ENCODE data around the gene ZNF366.

The ZNF366 gene

GRCh38 chr5:72499730-72500129 is 7.5 kb downstream of the ZNF366 start:
- H3K27ac ChIP-seq (replicated peaks): no peak overlapping the region
- H3K27me3 ChIP-seq (ENCODE audit: insufficient read depth, poor library complexity, severe bottlenecking): no peaks in the 10 kb centered on the region
- DNase-seq (ENCODE audit: low read depth in 1 of 2, low spot score in 1 of 2): no peak
- H3K4me3 ChIP-seq (replicated peaks; ENCODE audit: insufficient read depth, low read length): no peak overlapping the region
- no peak for TF ChIP-seq REST (IDR thresholded peaks at IDR 0.05; ENCODE audit: insufficient replicate concordance, low read depth)
- no peak for TF ChIP-seq GABPA (IDR thresholded peaks at IDR 0.05; ENCODE audit: low read depth)
- TF ChIP-seq POLR2AphosphoS5 (IDR thresholded peaks at IDR 0.05; ENCODE audit: low read depth): no peak
- TF ChIP-seq SPI1 (IDR thresholded peaks at IDR 0.05; ENCODE audit: borderline replicate concordance, low read depth): no peak
- TF ChIP-seq CTCF (IDR thresholded peaks at IDR 0.05; ENCODE audit: insufficient read depth, low read length): no peak

- no peak for DNase-seq (ENCODE audit: low read depth in 1 of 2, low spot score in 1 of 2)
- TF ChIP-seq REST (IDR thresholded peaks at IDR 0.05; ENCODE audit: insufficient replicate concordance, low read depth): no peak
- TF ChIP-seq CTCF (IDR thresholded peaks at IDR 0.05; ENCODE audit: insufficient read depth, low read length): no peak
- TF ChIP-seq POLR2AphosphoS5 (IDR thresholded peaks at IDR 0.05; ENCODE audit: low read depth): no peak
- TF ChIP-seq SPI1 (IDR thresholded peaks at IDR 0.05; ENCODE audit: borderline replicate concordance, low read depth): no peak
- Histone ChIP-seq H3K4me3 (replicated peaks; ENCODE audit: insufficient read depth, low read length) (no peak overlapping the region), H3K27ac (replicated peaks) (no peak overlapping the region), H3K27me3 (ENCODE audit: insufficient read depth, poor library complexity, severe bottlenecking) (no peaks in the 10 kb centered on the region)
Observed at GRCh38 chr5:72499090-72499489, 8.1 kb downstream of the ZNF366 start.

- TF ChIP-seq POLR2AphosphoS5 (IDR thresholded peaks at IDR 0.05; ENCODE audit: low read depth) (no peak), SPI1 (IDR thresholded peaks at IDR 0.05; ENCODE audit: borderline replicate concordance, low read depth) (no peak), GABPA (IDR thresholded peaks at IDR 0.05; ENCODE audit: low read depth) (no peak), REST (IDR thresholded peaks at IDR 0.05; ENCODE audit: insufficient replicate concordance, low read depth) (no peak), CTCF (IDR thresholded peaks at IDR 0.05; ENCODE audit: insufficient read depth, low read length) (no peak)
Observed at GRCh38 chr5:72498284-72498683, 8.9 kb downstream of the ZNF366 start.

More at GRCh38 chr5:72498284-72498683, 8.9 kb downstream of the ZNF366 start:
- no peak overlapping the region for H3K4me3 ChIP-seq (replicated peaks; ENCODE audit: insufficient read depth, low read length)
- no peaks in the 10 kb centered on the region for H3K27me3 ChIP-seq (ENCODE audit: insufficient read depth, poor library complexity, severe bottlenecking)
- no peak overlapping the region for H3K27ac ChIP-seq (replicated peaks)
- DNase-seq (ENCODE audit: low read depth in 1 of 2, low spot score in 1 of 2): no peak
